SKM-1 treated with dmso at 0.1 percent for 144 hours (cell line): ENCODE results near the gene SRCAP.

Experiments
- DNase-seq: peaks from one replicate; lab custom pipeline; 2025; ENCODE audit not compliant: unreplicated experiment; lab: John Stamatoyannopoulos, UW

Gene SRCAP

DNA sequence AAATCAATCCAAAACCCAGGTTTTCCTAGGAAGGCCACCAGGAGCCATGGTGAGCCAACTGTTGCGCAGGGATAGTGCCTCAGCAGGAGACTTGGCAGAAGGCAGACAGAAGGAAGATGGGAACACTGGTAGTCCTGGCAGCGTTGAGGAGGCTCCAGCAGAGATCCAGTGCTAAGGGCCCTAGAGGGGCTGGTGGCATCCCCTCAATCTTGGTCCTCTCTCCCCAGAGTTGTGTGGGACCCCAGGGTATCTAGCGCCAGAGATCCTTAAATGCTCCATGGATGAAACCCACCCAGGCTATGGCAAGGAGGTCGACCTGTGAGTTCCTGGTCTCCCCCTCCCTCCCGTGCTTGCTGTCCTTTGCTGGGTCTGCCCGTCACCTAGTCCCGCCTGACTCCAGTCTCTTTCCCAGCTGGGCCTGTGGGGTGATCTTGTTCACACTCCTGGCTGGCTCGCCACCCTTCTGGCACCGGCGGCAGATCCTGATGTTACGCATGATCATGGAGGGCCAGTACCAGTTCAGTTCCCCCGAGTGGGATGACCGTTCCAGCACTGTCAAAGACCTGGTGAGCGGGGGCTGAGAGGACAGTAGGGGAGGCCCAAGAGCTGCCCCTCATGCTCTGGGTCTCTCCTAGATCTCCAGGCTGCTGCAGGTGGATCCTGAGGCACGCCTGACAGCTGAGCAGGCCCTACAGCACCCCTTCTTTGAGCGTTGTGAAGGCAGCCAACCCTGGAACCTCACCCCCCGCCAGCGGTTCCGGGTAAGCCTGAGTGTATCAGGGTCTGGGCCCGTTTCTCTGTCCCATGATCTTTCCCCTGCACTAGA lies 57.2 kb downstream of the SRCAP start:
- no peak for DNase-seq

DNA sequence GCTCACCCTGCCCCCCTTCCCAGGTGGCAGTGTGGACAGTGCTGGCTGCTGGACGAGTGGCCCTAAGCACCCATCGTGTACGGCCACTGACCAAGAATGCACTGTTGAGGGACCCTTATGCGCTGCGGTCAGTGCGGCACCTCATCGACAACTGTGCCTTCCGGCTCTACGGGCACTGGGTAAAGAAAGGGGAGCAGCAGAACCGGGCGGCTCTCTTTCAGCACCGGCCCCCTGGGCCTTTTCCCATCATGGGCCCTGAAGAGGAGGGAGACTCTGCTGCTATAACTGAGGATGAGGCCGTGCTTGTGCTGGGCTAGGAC lies 57.8 kb downstream of the SRCAP start:
- no peak for DNase-seq

DNA sequence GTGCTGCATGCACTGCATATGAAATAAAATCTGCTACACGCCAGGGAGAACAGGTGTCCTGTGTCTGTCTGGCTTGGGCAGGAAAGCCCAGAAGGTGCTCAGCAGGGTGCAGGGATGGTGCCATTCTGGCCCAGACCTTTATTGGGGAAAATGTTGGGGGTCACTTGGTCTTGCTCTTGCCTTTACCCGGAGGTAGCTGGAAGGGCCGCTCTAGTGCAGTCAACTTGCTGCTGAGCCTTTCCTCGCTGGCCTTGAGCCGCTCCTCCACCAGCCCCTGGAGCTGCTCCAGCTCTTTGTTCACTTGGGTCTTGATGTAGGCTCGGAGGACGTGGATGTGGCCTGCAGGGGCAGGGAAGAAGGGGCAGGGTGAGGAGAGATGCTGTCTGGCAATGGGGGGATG lies 58.3 kb downstream of the SRCAP start:
- DNase-seq, result no peak

DNA sequence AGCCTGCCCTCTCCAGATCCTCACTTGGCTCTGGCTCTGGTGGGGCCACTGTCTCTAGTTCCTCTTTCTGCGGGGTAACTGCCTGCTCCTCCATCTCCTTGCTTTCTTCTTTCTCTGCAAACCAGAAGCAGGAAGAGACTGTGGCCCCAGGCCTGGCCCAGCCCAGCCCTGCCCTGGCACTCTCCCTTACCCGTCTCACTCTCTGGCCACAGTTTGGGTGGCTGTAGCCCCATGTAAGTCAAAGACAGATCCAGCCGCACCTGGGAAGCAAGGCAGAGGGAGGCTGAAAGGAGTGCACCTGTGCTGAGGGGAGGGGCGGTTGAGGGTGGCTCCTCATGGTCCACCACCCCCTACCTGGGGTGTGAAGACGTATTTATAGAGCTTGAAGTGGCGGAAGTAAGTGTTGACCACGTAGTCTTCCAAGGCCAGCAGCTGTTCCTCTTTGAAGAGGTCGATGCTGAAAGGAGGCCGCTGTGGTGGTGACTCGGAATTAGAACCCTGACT lies 60.1 kb downstream of the SRCAP start:
- DNase-seq, result peak; percentile 89

DNA sequence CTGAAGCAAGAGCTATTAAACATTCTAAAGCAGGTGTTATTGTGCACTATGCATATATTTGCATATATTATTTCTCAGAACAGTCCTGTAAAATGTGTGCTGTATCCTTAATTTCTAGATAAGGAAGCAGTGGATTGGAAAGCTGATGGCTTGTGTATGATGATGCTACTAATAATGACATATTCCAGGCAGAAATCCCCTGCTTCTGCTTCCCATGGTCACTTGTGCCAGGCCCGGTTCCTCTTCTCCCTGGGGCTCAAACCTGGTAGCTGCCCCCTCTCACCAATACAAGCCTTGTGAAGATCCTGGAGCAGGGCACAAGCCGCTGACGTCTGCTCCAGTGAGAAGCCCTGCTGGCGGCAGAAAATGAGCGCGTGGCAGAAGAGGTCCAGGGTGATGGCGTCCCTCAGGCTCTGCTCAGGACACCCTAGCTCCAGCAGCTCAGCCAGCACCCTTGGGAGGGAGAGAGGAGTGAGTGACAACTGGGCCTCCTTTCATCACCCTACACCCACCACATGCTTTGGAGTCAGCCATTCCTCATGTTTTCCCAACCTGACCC lies 61.1 kb downstream of the SRCAP start:
- no peak for DNase-seq

DNA sequence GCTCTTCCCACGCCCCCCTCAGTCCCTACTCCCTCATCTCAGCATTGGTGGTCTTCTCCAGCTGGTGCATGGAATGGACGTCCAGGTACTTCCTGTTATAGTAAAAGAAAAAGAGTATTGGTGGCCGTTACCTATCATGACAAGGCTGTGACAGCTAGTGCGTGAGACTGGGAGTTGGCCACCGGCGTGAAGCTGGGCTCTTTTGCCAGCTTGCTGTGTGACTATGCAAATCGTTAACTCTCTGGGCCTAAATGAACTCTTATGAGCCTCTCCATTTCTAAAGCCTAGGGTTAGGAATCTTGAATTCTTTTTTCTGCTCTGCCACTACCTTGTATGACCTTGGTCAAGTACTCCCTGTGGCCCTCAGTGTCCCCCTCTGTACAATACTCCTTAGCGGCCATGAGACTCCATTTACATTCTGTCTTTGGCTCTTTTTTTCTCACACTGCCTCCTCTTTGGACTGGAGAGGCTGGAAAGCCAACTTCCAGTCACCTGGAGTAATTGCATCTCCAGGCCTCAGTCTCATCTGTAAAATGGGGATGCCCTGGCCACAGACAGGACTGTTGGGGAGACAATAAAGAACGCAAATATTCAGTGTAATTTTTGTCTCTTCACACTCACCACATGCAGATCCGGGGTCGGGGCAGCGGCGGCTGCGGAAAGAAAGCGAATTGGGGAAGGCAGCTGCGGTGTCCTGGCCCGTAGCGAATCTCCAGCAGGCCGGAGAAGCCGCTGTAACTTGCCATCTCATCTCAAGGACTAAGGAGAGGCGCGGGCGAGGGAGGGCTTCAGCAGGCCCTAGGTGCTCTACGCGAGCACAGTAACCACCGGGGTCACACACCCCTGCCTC lies 61.8 kb downstream of the SRCAP start:
- no peak for DNase-seq

DNA sequence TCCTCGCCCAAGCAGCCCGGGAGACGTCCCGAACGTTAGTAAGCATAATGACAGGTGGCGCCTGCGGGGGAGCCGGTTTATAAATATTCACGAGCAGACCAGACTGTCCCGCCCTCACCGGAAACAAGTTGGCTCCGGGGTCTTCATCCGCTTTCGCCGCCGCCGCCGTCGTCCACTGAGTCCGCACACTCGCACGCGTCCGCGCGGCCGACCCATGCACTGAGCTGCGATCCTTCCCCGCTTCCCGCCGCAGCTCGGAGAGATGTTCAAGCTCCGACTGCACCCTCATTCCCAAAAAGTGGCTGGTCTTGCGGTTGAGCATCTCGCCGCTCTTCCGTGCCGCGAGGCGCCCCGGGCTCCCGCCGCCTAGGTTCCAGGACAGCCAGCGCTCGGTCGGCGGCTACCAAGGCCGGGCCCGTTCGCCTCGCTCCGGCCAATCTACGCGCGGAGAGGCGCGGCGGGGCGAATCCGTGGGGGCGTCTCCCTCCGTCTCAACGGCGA lies 62.5 kb downstream of the SRCAP start:
- no peak for DNase-seq

DNA sequence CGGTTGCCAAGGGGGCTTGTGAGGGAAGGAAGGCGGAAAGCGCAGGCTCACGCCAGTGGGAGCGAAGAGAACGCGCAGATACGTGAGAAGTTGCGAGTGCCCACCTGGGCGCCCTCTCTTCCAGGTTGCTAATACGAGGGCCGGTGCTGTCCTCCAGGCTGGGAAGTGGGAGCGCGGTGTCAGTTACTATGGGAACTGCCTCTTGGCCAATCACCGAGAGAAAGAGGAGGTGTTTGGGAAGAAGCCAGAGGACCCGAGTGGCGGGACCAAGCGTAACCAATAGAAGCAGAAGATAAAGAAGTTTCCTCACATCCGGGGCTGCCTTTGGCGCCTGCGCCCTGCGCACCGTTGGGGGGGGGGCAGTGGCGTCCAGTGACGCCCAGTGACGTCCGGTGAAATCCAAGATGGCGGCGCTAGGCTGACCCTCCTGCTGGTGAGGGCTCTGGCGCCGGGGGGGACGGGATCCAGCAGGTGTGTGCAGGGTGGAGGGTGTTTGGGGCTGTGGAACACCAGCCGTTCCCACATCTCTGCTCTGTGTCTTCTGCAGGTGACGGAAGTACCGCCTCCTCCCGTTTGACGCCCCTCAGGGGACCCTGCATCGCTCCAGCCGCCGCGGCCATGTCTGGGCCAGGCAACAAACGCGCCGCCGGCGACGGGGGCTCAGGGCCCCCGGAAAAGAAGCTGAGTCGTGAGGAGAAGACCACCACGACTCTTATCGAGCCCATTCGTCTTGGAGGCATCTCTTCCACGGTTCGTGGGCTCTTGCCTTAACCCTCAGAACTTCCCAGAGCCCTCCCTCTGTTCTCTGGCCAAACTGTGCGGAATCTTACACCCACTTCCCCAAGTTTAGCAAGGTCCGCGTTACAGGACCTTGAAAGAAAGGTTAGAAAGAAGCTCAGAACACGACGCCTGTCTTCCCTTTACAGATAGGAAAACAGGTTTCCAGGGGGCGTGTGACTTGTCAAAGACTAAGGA lies 63.2 kb downstream of the SRCAP start, which contains the start of the genes CFAP119 and RNF40:
TSS of gene CFAP119 (minus strand) at position 135 of the 975 bp plus-strand sequence. CDS start 314 bp downstream, outside the sequence.
TSS of gene RNF40 (plus strand) at position 395 of the 975 bp plus-strand sequence. CDS start at position 619, 224 bp downstream.
- DNase-seq, result peak; percentile 98

DNA sequence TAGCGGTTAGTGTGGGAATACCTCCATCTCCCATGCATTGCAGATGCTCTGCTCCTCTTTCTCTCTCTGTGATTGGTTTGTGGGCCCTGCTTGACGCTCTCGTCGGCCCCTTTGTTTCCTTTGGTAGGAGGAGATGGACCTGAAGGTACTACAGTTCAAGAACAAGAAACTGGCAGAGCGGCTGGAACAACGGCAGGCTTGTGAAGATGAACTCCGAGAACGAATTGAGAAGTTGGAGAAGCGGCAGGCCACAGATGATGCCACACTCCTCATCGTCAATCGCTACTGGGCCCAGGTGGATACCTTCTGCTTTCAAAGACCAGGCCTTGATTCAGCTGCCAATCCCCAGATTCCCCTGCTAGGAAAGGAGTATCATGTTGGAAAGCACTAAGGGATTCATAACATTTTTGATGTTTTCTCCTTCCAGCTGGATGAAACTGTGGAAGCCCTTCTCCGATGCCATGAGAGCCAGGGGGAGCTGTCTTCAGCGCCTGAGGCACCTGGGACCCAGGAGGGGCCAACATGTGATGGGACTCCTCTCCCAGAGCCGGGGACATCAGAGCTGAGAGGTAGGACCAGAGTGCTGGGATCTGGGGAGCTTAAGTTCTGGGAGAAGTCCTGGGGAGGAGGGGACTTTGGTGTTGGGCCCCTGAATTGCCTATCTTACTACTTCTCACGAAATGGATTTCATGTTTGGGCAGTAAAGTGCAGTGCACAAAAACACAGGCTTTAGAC lies 64.2 kb downstream of the SRCAP start:
- DNase-seq, result no peak

DNA sequence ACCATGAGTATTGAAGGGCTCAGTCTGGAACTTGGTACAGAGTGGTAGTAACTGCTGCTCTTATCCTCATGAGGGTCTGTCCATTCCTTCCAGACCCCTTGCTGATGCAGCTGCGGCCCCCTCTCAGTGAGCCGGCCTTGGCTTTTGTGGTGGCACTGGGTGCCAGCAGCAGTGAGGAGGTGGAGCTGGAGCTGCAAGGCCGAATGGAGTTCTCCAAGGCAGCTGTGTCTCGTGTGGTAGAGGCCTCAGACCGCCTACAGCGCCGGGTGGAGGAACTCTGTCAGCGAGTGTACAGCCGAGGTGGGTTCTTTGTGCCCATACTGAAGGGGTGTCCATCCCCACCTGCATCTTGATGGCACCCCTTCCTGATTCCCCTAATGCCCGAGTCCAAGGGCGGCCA lies 65.1 kb downstream of the SRCAP start:
- DNase-seq, result no peak

DNA sequence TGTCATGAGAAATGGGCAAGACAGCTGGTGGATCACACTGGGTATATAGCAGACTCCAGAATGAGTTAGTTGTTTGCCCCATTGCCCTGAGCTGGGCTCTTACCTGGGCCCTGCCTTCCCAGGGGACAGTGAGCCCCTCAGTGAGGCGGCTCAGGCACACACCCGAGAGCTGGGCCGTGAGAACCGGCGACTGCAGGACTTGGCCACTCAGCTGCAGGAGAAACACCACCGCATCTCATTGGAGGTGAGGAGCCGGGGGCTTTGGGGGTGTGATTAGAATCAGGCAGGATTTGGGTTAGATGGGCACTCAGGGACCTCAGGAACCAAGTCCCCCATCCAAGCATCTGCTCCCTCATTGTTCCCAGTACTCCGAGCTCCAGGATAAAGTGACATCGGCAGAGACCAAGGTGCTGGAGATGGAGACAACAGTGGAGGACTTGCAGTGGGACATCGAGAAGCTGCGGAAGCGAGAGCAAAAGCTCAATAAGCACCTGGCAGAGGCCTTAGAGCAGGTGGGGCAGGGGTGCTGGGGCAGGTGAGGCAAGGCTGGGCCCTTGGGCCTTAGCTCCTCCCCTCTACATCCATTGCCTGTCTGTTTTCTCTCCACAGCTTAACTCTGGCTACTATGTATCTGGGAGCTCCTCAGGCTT lies 66.0 kb downstream of the SRCAP start:
- no peak for DNase-seq

DNA sequence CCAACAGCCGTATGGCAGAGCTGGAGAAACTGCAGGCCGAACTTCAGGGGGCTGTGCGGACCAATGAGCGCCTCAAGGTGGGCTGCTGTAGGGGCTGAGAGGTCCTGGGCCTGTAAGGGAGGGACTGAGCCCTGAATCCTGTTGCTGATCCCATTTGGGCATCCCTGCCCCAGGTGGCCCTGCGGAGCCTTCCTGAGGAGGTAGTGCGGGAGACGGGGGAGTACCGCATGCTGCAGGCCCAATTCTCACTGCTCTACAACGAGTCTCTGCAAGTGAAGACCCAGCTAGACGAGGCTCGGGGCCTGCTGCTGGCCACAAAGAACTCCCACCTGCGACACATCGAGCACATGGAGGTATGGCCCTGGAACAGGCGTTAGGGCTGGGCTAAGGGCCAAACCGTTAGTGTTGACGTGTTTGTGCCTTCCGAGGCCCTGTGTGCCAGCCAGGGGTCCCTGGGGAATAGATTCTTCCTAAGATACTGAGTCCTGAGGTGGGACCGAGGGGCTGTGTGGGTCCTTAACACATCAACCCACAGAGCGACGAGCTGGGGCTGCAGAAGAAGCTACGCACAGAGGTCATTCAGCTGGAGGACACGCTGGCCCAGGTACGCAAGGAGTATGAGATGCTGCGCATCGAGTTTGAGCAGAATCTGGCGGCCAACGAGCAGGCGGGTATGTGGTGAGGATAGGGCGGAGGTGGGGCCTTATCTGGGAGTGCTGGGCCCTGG lies 67.4 kb downstream of the SRCAP start:
- no peak for DNase-seq

DNA sequence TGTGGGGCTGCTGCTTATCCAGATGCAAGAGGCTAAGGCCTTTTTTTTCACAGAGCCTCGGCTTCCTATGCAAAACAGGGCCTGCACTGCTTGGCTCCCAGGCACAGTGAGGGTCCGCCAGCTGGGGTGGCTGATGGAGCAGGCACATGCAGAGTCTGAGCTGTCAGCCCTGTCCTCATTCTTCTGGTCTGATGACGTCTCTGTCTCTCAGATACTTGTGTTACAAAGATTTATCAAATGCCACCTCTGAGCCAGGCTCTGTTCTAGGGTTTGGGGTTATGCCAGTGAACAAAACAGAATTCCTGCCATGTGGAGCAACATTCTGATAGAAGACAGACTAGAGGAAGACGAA lies 67.9 kb downstream of the SRCAP start:
- DNase-seq, result no peak

DNA sequence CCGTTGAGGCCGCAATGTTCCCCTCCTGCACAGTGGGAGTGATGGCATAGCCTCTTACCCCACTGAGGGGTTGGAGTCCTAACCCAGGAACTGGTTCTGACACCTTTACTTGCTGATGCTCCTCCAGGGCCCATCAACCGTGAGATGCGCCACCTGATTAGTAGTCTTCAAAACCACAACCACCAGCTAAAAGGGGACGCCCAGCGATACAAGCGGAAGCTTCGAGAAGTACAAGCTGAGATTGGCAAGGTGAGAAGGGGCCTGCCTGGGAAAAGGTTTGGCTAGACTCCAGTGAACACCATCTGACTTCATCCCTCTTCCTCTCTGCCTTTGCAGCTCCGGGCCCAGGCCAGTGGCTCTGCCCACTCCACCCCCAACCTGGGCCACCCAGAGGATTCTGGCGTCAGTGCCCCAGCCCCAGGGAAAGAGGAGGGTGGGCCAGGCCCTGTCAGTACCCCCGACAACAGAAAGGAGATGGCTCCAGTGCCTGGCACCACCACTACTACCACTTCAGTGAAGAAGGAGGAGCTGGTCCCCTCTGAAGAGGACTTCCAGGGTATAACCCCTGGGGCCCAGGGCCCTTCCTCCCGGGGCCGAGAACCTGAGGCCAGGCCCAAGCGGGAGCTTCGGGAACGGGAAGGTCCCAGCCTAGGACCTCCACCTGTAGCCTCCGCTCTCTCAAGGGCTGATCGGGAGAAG lies 68.9 kb downstream of the SRCAP start:
- no peak for DNase-seq

DNA sequence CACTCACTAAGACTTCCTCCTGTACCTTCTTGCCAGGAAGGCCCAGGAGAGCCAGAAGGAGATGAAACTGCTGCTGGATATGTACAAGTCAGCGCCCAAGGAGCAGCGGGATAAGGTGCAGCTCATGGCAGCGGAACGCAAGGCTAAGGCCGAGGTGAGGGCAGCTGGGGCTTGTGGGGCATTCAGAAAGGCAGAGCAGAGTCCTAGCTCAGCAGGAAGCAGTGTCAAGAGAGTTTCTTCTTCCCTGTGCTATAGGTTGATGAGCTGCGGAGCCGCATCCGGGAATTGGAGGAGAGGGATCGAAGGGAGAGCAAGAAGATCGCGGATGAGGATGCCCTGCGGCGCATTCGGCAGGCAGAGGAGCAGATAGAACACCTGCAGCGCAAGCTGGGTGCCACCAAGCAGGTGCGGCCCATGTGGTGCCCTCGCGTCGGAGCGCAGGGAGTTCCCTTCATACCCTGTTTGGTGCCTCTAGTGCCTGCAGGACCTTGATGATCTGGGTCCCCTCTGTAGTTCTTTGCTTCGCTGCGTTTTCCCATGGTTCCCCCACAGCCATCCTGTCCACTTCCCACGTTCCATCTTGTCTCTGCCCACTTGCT lies 69.7 kb downstream of the SRCAP start:
- DNase-seq, result no peak

DNA sequence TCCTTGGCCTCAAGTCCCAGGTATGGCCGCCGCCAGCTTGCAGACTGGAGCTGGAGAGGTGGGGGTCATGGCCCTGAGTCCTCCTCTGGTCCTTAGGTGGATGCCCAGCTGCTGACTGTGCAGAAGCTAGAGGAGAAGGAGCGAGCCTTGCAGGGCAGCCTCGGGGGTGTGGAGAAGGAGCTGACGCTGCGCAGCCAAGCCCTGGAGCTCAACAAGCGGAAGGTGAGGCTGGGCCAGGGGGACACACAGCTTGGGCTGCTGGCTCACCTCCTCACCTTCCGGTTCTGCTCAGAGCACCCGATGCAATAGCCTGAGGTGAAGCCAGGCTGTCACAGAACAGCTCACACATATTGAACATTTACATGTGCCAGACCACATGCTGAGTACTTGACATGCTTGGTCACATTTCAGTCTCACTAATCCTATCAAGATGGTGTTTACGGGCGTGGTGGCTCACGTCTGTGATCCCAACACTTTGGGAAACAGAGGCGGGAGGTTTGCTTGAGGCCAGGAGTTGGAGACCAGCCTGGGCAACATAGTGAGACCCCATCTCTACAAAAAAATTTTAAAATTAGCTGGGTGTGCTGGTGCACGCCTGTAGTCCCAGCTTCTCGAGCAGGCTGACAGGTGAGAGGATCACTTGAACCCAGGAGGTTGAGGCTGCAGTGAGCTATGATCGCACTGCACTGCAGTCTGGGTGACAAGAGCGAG lies 70.6 kb downstream of the SRCAP start:
- DNase-seq, result no peak

DNA sequence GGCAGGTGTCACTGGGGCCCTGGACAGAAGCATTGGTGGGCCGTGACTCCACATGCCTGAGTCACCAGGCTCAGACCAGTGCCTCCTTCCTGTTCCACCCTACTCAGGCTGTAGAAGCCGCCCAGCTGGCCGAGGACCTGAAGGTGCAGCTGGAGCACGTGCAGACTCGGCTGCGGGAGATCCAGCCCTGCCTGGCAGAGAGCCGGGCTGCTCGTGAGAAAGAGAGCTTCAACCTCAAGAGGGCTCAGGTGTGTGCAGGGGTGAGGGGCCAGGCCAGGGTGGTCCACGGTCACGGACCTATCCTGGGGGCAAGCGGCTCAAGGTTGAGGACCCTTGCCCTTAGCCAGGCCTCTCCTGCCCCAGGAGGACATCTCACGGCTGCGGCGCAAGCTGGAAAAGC lies 72.8 kb downstream of the SRCAP start:
- DNase-seq, result no peak
